Activated CD8-positive, alpha-beta memory T cell treated with anti-CD3 and anti-CD28 coated beads for 48 hours (primary cell): ENCODE results near the gene FRY.

Source experiments
- DNase-seq, 3 experiments: peaks; one replicate each; pipeline ENCODE4 v3.0.0-alpha.2; 2020; ENCODE audit warnings: low read depth in 2 of 3, low spot score in 2 of 3

Gene FRY

DNA sequence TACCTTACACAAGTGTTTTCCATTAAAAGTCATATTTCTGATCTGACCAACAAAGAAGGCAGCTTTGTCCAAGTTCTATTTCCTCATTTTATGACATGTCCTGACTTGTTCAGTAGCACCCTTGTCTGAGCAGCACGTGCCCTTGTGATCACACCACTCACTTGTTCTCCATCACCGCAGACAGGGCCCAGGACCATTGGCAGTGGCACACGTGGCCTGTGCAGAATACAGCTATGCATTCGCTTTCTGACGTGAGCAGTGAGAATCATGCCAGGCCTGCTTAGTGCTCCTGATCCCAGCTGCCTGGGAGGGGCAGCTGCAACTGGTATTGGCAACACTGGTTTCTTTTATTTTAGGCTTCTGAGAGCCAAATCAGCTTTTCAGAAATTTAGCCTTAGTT, 134.2 kb downstream of the FRY start:
- DNase-seq, result no peak

DNA sequence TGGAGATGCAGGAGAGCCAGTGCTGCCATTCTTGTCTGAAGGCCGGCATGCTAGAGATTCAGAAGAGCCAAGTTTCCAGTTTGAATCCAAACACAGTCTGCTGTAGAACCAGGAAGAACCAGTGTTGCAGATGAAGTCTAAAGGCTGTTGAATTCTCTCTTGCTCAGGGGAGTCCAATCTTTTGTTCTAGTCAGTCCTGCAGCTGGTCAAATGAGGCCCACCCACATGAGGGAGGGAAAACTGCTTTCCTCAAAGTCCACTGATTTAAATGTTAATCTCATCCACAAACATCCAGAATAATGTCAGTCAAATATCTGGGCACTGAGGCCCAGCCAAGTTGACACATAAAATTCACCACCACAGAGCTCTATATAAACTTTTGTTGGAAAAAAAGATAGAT, 136.6 kb downstream of the FRY start:
- DNase-seq, result no peak

DNA sequence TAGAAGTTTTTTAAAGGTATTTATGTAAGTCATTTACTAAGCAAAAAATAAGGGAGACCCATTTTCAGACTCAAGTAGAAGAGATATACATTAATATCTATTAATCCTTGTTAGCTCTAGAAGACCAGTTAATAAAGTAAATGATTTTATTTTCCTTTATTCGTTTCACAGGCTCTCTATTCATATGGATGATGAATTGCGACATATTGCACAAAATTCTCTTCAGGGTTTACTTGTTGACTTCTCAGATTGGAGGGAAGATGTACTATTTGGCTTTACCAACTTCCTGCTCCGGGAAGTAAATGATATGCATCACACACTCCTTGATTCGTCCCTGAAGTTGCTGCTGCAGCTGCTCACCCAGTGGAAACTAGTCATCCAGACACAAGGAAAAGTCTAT, 139.3 kb downstream of the FRY start:
- no peak for DNase-seq

DNA sequence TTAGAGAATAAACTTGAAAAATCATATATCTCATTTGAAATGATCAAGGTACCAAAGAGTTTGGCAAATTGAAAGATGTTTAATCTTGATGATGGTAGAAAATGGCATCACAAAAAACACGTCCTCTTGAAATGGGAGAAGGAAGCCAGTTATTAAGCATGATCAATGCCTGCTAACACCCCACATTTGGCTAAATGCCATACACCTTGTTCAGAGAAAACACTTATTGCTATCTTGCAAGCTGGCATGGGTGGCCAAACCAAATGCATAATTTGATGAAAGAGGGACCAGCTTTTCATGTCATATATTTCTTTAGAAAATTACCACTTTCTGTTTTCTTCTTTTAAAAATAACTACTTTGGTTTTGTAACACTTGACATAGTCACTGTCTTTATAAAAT, 142.3 kb downstream of the FRY start:
- no peak for DNase-seq

DNA sequence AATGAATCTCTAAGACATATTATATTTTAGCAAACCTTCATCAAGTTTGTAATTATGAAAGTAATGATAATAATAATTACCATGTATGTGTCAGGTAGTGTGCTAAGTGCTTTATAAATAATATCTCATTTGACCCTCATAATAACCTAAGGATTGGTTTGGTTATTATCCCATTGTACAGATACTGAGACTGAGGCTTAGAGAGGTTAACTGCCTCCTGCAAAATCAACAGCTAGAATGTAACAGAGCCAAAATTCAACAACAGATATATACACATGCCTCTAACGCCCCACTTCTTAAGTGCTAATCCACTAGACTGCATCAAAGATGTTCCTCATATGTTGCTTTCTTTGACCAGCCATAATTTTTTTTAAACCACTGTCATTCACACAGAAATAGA, 142.8 kb downstream of the FRY start:
- DNase-seq, result no peak

DNA sequence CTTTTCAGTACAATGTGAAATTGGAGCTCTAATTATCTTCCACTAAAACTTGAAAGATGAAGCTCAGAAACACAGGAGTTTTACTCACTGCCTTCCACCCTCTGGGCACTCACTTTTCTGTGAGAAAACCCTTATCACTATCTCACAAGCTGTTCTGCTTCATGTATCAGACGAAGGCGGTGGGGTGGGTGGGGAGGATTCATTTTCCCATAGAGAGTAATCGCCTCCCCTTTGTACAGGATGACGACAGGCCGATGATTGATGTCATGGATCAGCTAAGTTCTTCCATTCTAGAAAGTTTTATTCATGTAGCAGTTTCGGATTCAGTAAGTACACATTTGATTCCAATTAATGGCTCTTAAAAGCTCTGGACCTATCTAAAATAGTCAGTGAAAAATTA, 143.7 kb downstream of the FRY start:
- no peak for DNase-seq

DNA sequence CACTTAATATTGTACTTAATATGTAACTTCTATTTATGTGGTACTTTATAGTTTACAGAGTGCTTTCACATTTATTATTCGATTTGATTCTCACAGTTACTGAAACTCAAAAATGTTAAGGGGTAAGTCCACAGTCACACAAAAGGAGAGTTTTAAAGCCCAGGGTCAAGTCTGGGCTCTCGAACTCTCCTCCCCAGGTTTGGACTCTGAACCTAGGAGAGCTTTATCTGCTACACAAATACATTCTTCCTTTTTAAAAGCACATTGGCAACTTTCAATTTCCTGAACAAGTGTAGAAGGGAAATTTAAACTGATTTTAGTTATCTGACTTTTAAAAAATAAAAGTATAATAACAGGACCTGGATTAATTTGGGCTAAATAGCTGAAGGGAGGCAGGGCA, 144.4 kb downstream of the FRY start:
- no peak for DNase-seq

DNA sequence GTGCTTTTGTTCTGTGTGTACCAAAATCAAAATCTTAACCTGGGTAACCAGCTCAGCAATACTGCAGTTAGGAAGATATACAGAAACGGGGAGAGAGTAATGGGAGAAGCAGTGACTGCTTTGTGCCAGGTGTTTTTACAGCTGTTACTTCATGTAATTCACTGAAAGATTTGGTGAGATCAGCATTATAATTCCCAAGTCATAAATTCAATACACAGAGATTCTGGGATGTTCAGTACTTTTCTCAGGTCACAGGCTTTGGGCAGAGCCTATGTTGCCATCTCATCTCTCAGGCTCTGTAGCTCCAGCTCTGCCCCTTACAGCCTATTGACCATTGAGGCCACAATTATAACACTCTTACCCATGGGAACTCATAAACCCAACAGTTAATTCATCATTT, 145.1 kb downstream of the FRY start:
- DNase-seq, result no peak

DNA sequence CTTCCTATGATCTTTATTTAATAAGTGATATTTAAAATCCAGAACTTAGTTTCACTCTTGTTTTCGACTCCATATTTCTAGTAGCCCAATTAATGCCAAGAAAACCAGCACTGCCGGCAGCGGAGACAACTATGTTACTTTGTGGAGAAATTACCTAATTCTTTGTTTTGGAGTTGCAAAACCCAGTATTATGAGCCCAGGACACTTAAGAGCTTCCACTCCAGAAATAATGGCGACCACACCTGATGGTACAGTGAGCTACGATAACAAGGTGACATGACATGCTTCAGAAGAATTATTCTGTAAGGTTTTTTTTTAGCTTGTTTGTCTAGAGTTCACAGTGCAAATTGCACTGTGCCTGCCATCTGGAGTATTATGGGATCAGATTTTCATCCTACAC, 147.2 kb downstream of the FRY start:
- DNase-seq, result no peak

DNA sequence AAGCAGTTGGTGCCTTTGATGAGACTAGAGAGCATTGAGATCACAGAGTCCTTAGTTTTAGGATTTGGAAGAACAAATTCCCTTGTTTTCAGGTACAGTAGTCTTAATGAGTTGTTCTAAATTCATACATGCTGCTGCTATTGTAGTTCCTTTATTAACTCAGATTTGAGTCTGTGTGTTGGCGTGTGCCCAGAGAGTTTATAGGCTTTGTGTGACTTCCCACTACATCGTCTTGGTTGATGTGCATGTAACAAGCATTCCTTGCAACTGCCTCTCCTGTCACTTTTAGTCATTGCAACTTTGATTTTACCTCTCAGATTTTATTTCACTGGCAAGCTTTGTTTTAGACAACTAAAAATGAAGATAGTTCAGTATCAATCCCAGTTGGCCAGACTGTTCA, 148.1 kb downstream of the FRY start:
- DNase-seq, result no peak

DNA sequence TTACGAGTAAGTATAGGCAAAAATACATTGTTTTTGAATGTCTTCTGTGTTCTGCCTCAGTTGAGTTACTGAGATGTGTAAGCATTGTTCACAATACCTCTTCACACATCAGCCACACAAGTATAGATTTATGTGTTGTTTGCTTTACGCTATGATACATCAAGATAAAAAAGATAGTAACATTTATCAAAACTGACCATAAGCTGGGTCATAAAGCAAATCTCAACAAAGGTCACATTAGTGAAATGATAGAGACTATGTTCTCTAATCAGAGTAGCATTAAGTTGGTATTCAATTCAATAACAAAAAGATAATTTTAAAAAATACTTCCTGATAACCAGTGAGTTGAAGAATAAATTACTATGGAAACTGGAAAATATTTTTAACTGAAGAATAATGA, 156.1 kb downstream of the FRY start:
- DNase-seq, result no peak

DNA sequence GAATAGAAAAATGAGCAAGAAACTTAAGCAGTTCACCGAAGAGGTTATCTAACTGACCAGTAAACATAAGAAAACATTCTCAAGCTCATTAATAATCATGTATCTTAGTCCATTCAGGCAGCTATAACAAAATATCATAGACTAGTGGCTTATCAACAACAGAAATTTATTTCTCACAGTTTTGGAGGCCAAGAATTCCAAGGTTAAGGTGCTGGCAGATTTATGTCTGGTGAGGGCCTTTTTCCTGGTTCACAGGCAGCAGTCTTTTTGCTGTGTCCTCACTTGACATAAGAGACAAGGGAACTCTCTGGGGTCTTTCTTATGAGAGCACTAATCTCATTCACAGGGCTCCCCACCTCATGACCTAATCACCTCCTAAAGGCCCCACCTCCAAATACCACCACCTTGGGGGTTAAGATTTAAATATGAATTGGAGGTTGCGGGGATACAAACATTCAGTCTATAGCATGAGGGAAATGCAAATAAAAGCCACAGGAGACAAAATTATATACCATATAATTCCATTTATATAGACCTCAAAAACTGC, 160.0 kb downstream of the FRY start:
- no peak for DNase-seq

DNA sequence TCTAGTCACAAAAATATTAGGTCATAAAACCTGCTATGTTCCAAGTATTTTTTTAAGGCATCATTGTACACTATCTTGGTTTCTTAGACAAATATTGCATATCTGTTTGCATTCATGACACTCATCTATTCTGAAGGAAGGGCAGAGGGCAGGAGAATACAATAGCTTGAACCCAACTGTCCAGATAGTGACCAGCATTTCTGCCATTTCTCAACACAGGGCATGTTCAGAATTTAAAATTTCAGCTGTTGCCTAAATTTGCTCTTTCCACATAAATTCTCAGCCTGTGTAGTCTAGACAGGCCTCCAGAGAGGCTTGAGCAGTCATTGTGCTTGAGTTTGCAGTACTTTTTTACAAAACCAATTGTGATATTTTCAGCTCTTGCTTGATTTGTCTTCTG, 164.1 kb downstream of the FRY start:
- DNase-seq, result no peak

DNA sequence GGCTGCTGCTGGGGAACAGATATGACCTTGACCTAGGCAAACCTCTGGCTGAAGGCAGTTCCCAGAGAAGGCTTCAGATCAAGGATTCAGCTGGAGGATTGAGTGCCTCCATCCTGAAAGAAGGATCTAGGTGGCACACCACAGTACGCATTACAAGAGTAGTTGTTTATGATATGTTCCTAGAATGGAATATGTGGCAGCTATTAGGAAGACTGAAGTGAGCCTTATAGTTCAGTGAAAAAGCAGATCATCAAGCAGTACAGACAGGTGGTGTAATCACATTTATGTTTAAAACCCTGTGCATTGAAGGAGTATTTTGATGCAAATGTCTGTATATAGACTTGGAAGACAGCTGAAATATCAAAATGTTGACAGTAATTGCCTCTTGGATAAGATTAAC, 167.6 kb downstream of the FRY start:
- no peak for DNase-seq

DNA sequence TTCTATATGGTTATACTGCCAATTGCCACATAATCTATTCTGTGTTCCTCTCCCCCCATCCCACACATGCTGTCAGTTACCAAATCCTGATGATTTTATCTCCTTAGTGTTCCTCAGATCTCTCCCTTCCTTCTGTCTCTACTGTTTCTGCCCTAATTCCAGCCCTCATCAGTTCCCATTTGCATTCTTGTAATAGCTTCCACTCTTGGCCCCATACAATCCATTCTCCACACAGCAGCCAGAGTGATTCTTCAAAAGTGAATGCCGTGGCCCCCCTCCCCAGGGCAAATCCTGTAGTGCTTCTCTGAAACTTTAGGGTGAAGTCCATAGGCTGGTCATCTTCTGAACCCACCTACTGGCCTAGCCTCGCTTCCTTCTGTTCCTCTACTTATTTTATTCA, 169.2 kb downstream of the FRY start:
- no peak for DNase-seq

DNA sequence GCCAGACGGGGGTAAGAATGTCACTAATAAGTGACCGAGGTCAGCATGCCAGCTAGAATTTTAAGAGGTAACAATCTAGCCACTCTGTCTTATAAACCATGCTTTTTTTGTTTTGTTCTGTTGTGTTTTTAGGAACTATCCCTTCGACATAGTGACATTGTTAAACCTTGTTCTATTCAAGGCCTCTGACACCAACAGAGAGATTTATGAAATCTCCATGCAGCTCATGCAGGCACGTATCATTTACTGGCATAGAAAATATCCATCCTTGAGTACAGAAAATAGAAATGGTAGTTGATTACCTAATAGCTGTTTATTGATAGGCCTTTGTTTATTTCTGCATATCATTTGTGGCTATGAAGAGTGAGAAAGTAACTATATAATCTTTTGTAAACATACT, 170.2 kb downstream of the FRY start:
- DNase-seq, result no peak

DNA sequence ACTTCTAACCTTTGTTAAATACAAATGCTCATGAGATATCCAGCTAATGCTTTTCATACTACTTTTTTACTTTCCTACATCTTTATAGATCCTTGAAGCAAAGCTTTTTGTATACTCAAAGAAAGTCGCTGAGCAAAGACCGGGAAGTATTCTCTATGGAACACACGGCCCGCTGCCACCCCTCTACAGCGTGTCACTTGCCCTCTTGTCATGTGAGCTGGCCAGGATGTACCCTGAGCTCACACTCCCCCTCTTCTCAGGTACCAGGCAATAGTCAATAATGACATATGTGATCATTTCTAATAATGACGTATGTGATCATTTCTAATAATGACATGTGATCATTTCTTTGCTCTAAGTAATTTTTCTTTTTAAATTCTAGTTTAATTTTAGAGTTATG, 170.7 kb downstream of the FRY start:
- DNase-seq, result no peak

DNA sequence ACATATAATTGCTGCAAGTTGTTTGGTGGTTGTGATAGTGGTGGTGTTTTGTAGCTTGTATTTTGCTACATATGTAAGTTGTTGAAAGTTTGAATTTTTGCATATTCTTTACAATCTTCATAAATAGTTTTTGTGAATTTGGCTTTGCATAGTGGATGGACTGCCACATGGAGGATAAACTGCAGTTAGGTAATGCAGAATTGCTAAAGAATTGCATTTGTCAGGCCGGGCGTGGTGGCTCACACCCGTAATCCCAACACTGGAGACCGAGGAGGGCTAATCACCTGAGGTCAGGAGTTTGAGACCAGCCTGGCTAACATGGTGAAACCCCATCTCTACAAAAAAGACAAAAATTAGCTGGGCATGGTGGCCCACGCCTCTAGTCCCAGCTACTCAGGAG, 171.6 kb downstream of the FRY start:
- DNase-seq, result no peak

DNA sequence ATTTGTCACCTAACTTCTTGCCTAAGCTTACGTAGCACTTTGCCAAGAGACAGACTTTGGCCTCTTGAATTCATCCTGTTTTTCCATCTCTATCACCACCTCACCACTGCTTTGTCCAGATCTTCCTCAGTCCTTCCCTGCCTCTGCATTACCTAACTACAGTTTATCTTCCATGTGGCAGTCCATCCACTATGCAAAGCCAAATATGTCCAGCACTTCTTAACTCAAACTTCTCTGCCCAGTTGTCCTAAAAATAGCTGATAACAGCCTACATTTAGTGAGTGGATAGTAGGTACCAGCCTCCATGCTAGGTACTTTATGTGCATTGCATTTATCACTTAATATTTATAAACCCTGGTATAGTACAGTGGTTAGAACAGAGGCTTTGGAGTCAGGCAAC, 172.2 kb downstream of the FRY start:
- no peak for DNase-seq

DNA sequence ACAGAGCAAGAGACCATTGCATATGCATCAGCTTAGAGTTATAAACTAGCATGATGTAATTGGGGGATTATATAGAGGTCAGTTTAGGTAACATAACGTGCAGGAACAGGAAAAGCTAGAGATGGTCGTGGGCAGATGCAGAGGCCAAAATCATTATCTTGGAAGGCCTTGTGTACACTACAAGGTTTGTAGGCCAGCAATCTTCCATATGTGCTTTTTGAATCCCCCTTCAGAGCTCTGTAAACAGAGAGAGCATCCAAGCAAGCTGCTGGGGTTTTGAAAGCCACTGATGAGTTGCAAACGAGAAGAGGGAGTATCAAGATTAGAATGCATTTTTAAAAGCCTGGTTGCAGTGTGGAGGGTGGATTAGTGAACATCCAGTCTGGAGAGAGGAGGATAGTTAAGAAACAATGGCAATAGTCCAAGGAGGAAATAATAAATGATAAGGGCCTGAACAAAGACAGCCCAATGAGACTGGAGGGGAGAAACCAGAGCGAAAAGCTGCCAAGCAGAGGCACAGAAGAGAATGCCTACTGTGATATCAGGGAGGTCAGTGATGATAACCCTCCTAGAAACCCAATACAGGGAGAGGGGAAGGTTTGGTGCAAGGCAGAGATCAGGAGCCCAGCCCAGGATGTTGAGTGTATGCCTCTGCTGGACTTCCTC, 174.0 kb downstream of the FRY start:
- no peak for DNase-seq

DNA sequence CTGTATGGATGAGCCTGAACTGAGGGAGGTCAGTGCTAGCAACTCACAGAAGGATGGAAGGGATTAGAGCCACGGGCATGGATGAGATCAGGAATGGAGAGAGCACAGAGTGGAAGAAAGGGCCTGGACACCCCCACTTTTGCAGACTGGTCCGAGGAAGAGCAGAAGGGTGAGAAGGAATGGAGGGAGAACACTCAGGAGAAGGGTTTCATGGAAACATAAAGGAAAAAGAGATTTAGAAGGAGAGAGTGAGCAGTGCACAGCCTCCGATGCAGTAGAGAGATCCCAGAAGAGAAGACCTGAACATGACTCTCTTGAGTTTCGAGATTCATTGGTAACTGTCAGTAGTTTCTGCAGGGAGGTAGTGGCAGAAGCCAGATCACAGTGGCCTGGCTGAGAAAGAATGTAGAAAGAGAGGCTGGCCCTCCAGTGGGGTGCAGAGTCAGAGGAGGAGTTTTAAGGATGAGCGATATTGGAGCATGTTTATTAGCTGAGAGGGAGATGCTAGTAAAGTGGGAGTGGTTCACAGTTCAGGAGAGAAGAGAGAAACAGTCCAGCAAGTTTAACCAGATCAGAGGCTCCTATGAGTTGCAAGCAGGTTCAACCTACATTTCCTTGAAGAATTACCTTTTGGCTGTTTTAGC, 174.6 kb downstream of the FRY start:
- no peak for DNase-seq

DNA sequence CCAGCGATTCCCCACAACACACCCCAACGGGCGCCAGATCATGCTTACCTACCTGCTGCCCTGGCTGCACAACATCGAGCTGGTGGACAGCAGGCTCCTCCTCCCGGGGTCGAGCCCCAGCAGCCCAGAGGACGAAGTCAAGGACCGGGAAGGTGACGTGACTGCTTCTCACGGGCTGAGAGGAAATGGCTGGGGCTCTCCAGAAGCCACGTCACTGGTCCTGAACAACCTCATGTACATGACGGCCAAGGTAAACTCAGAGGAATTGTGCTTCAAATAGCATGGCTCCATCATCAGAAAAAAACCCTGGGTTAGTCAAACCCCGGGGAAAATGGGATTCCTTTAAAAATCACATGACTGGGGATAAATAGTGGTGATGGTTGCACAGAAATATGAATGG, 177.3 kb downstream of the FRY start:
- no peak for DNase-seq

DNA sequence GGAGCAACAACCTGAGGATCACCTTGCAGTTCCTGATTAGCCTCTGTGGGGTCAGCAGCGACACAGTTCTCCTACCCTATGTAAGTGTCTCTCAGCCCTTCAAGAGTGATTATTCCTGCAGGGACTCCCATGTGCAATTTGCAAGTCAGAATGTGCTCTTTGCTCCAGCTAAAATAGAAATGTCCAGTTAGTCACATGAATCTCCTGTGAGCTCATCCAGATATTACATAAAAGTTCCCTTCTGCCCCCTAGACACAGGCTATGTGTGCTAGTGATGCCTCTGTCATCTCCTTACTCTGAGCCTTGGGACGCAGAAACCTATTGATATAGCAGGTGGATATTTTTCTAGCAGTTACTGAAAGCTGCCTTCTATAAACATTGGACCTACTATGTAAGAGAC, 178.1 kb downstream of the FRY start:
- DNase-seq, result no peak
